OCI-LY7 (cell line): ENCODE measurements around the gene GCA. TPM values are rescaled to one million over a fixed set of nuclear protein-coding genes. Genes with fewer than 3 reads are reported as not detected.

ENCODE experiments used
- BruUV-seq: library from RNA; stranded (reverse); fragments of 400-500 nt; replicated peaks from 2 replicates; lab custom pipeline; 2021; lab: Mats Ljungman, UMichigan
- CTCF ChIA-PET: fragments of 300-600 bp; sonication (Branson Sonifier 250); formaldehyde crosslinking; loops from one replicate; lab custom pipeline; 2022; ENCODE audit warnings: antibody characterized with exemption; ENCODE audit not compliant: unreplicated experiment; lab: Charles Lee
- POLR2A ChIA-PET: fragments of 300-600 bp; sonication (Branson Sonifier 250); formaldehyde crosslinking; loops from one replicate; lab custom pipeline; 2022; ENCODE audit warnings: antibody characterized with exemption; lab: Charles Lee
- DNase-seq: peaks from one replicate; pipeline ENCODE4 v3.0.0-alpha.2; 2015; ENCODE audit warnings: low spot score
- H2AFZ ChIP-seq: fragments of 200-600 bp; sonication (generic), shearing (Covaris generic); 2 replicates; pipeline ENCODE4 v1.6.1; 2014; ENCODE audit warnings: mild to moderate bottlenecking, antibody characterized with exemption, low read length, moderate library complexity
- H3K27ac ChIP-seq: fragments of 200-600 bp; sonication (generic); 2 replicates; pipeline ENCODE4 v1.5.1; 2014; ENCODE audit warnings: mixed run types, low read depth, mild to moderate bottlenecking, moderate library complexity, low read length, inconsistent platforms; ENCODE audit not compliant: poor library complexity, severe bottlenecking
- H3K36me3 ChIP-seq: fragments of 200-600 bp; sonication (generic); 2 replicates; pipeline ENCODE4 v1.6.1; 2014; ENCODE audit warnings: mild to moderate bottlenecking, antibody characterized with exemption, low read length, moderate library complexity, mixed read lengths; ENCODE audit not compliant: insufficient read depth
- H3K4me1 ChIP-seq: fragments of 200-600 bp; sonication (generic); 2 replicates; pipeline ENCODE4 v1.5.1; 2014; ENCODE audit warnings: mild to moderate bottlenecking, low read length; ENCODE audit not compliant: insufficient read depth, poor library complexity, severe bottlenecking
- H3K4me2 ChIP-seq: fragments of 200-600 bp; sonication (generic); 2 replicates; pipeline ENCODE4 v1.6.1; 2014; ENCODE audit warnings: mild to moderate bottlenecking, low read length
- H3K4me3 ChIP-seq: fragments of 200-600 bp; sonication (generic); 2 replicates; pipeline ENCODE4 v1.5.1; 2014; ENCODE audit warnings: mild to moderate bottlenecking, low read depth, low read length; ENCODE audit not compliant: poor library complexity, severe bottlenecking
- H3K79me2 ChIP-seq: fragments of 200-600 bp; sonication (generic); 2 replicates; pipeline ENCODE4 v1.6.1; 2016; ENCODE audit warnings: low read depth, mild to moderate bottlenecking, low read length, moderate library complexity, mixed read lengths; ENCODE audit not compliant: insufficient read depth
- H3K9me2 ChIP-seq: fragments of 200-600 bp; sonication (generic); 2 replicates; pipeline ENCODE4 v1.6.1; 2016; ENCODE audit warnings: mild to moderate bottlenecking, low read length, mixed read lengths; ENCODE audit not compliant: insufficient read depth
- H3K9me3 ChIP-seq: fragments of 200-600 bp; sonication (generic); 2 replicates; pipeline ENCODE4 v1.6.1; 2014; ENCODE audit warnings: mild to moderate bottlenecking, mixed run types, low read length, mixed read lengths
- H4K20me1 ChIP-seq: fragments of 200-600 bp; sonication (generic); 2 replicates; pipeline ENCODE4 v1.6.1; 2014; ENCODE audit warnings: mild to moderate bottlenecking, antibody characterized with exemption, low read length, moderate library complexity, mixed read lengths; ENCODE audit not compliant: insufficient read depth
- EZH2phosphoT487 ChIP-seq: fragments of 200-600 bp; sonication (generic); IDR thresholded peaks from 2 replicates; pipeline ENCODE4 v1.6.1; 2018; ENCODE audit warnings: low read depth, borderline replicate concordance, mild to moderate bottlenecking, mixed run types, antibody characterized with exemption, low read length, moderate library complexity, mixed read lengths
- intact Hi-C: fragments of 100-400 bp; cut with micrococcal nuclease; formaldehyde crosslinking; loops from one replicate; pipeline ENCODE4 v1.10.0; 2022; ENCODE audit not compliant: unreplicated experiment
- total RNA-seq, 2 experiments: library from RNA; depleted of rRNA in 1 of 2; stranded (reverse); fragments of >200 nt in 1 of 2; shearing (Covaris generic) in 1 of 2; gene quantifications; 2 replicates each; pipeline ENCODE4 v1.2.3, GENCODE V29; 2014 to 2022
- TF ChIP-seq, protein P1 (sequence below): fragments of 200-600 bp; sonication (generic); conservative IDR thresholded peaks from 2 replicates; pipeline ENCODE4 v1.5.1; 2014; ENCODE audit warnings: mild to moderate bottlenecking, antibody characterized with exemption, low read length, moderate library complexity, mixed read lengths

GCA gene
- total RNA-seq, 2 experiments from 2014 or later: 37.3 to 38.4 TPM

DNA sequence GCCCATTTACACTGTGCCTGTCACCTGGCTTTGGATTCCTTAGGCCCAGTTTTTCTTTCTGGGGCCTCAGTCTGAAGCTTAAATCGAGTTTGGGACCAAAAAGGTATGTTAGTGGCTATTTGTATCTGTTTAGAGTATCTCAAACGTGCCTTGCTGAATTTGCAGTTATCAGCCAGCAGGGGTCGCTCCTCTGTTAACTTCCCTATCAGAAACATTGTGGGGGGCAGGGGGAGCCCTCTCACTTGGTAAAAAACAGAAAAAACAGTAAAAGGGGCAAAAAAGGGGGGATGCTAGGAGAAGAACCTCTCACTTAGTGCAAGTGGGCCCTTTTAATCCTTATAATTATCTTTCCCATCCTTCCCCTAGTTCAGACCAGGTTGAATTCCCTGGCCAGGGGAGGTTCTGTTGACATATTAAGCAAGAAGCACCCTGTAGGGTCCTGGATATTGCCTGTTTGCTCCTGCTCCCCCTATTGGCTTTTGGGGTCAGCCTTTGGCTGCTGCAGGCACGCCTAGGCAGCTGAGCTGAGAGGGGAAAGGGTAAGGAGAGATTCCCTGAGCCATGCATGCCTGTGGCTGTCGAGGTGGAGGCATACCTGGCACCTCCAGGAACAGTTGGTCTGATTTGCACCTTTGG lies 16.7 kb upstream of the GCA start:
- intact Hi-C loops: no loop called here
- Histone ChIP-seq H3K4me2 (no peak overlapping the region), H4K20me1 (no peaks in the 10 kb centered on the region), H3K79me2 (no peaks in the 10 kb centered on the region), H3K4me1 (peaks cover 9% of the 10 kb centered on the region), H3K36me3 (no peaks in the 10 kb centered on the region; the same call in 1 of the 2 replicates), H2AFZ (no peak overlapping the region), H3K9me3 (peaks cover 8% of the 10 kb centered on the region; the same call in 1 of the 2 replicates), H3K9me2 (no peaks in the 10 kb centered on the region), H3K27ac (no peak overlapping the region), H3K4me3 (no peak overlapping the region)
- ChIA-PET POLR2A (no interaction called here), CTCF (no interaction called here)
- DNase-seq: no peak
- BruUV-seq: no TSS peak
- TF ChIP-seq EZH2phosphoT487: no peak
- TF ChIP-seq, protein P1, sequence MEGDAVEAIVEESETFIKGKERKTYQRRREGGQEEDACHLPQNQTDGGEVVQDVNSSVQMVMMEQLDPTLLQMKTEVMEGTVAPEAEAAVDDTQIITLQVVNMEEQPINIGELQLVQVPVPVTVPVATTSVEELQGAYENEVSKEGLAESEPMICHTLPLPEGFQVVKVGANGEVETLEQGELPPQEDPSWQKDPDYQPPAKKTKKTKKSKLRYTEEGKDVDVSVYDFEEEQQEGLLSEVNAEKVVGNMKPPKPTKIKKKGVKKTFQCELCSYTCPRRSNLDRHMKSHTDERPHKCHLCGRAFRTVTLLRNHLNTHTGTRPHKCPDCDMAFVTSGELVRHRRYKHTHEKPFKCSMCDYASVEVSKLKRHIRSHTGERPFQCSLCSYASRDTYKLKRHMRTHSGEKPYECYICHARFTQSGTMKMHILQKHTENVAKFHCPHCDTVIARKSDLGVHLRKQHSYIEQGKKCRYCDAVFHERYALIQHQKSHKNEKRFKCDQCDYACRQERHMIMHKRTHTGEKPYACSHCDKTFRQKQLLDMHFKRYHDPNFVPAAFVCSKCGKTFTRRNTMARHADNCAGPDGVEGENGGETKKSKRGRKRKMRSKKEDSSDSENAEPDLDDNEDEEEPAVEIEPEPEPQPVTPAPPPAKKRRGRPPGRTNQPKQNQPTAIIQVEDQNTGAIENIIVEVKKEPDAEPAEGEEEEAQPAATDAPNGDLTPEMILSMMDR: peak; percentile 77

DNA sequence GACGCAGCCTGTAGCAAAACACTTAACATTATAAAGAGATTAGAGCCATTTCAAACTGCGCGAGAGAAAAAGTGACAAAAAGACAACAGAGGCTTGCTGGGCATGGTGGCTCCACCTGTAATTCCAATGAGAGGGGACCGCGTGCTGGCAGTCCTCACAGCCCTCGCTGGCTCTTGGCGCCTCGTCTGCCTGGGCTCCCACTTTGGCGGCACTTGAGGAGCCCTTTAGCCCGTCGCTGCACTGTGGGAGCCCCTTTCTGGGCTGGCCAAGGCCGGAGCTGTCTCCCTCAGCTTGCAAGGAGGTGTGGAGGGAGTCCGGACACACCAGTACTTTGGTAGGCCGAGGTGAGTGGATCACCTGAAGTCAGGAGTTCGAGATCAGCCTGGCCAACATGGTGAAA lies 16.1 kb upstream of the GCA start:
- H4K20me1 ChIP-seq: no peaks in the 10 kb centered on the region
- H3K4me1 ChIP-seq: peaks cover 9% of the 10 kb centered on the region
- no peak overlapping the region for H3K4me2 ChIP-seq
- no peak overlapping the region for H3K4me3 ChIP-seq
- H3K9me2 ChIP-seq: no peaks in the 10 kb centered on the region
- H3K36me3 ChIP-seq: no peaks in the 10 kb centered on the region; the same call in 1 of the 2 replicates
- H2AFZ ChIP-seq: no peak overlapping the region
- TF ChIP-seq, protein P1: no peak
- TF ChIP-seq EZH2phosphoT487: no peak
- peaks cover 8% of the 10 kb centered on the region; the same call in 1 of the 2 replicates for H3K9me3 ChIP-seq
- intact Hi-C loops: no loop called here
- no peak overlapping the region for H3K27ac ChIP-seq
- ChIA-PET CTCF (no interaction called here), POLR2A (interaction anchor here (0.7 to 1.9 kb wide), 3 partner anchors 13 to 1788 kb away, joined by 4 to 10 read pairs (median 6); no protein-coding TSS in a partner anchor)
- BruUV-seq: no TSS peak
- no peak for DNase-seq
- no peaks in the 10 kb centered on the region for H3K79me2 ChIP-seq
